WTC11 (cell line): Measurements from ENCODE around the gene LENEP. TPM values are rescaled to one million over a fixed set of nuclear protein-coding genes. Genes with fewer than 3 reads are reported as not detected.

Source experiments
- ATAC-seq: fragments of 200-7000 bp; cut with Tn5 transposase; 2 replicates; pipeline ENCODE4 v1.10.0; 2021; ENCODE audit warnings: mild to moderate bottlenecking, moderate library complexity
- CTCF ChIA-PET: fragments of 300-600 bp; sonication (Branson Sonifier 250); formaldehyde crosslinking; loops from one replicate; lab custom pipeline; 2021; ENCODE audit warnings: antibody characterized with exemption; lab: Charles Lee
- POLR2A ChIA-PET: fragments of 350-600 bp; sonication (Branson Sonifier 250); formaldehyde crosslinking; loops from one replicate; lab custom pipeline; 2021; ENCODE audit warnings: antibody characterized with exemption; lab: Charles Lee
- DNase-seq: peaks from one replicate; pipeline ENCODE4 v3.0.0; 2021; ENCODE audit warnings: low spot score
- H3K27ac Mint-ChIP-seq: 2 replicates; pipeline ENCODE4 v1.8.0; 2021; ENCODE audit warnings: mixed read lengths
- H3K27me3 Mint-ChIP-seq: 2 replicates; pipeline ENCODE4 v1.8.0; 2021; ENCODE audit warnings: low read depth, mild to moderate bottlenecking, moderate library complexity, mixed read lengths
- H3K36me3 Mint-ChIP-seq: 2 replicates; pipeline ENCODE4 v1.8.0; 2021; ENCODE audit warnings: mixed read lengths
- H3K4me1 Mint-ChIP-seq: 2 replicates; pipeline ENCODE4 v1.8.0; 2022; ENCODE audit warnings: mixed read lengths
- H3K4me3 Mint-ChIP-seq: 2 replicates; pipeline ENCODE4 v1.8.0; 2021; ENCODE audit warnings: mild to moderate bottlenecking, moderate library complexity, mixed read lengths
- H3K9me3 Mint-ChIP-seq: 2 replicates; pipeline ENCODE4 v1.8.0; 2021; ENCODE audit warnings: mixed read lengths
- CREB1 ChIP-seq: sonication (generic); formaldehyde crosslinking; IDR thresholded peaks from 2 replicates; pipeline ENCODE4 v1.8.0; 2023; ENCODE audit warnings: mild to moderate bottlenecking, missing genetic modification reagents
- ETV6 ChIP-seq: sonication (generic); formaldehyde crosslinking; IDR thresholded peaks from 2 replicates; pipeline ENCODE4 v1.8.1; 2022; ENCODE audit warnings: mild to moderate bottlenecking, missing genetic modification reagents
- HMGA2 ChIP-seq: fragments of 250-450 bp; sonication (Bioruptor Pico); IDR thresholded peaks from 2 replicates; pipeline ENCODE4 v1.4.0; 2021; ENCODE audit warnings: mild to moderate bottlenecking, moderate library complexity
- IRF2 ChIP-seq: sonication (generic); formaldehyde crosslinking; IDR thresholded peaks from 2 replicates; pipeline ENCODE4 v1.8.0; 2022; ENCODE audit warnings: low read depth, missing genetic modification reagents, borderline replicate concordance
- JAZF1 ChIP-seq: fragments of 250-450 bp; sonication (Bioruptor Pico); IDR thresholded peaks from 2 replicates; pipeline ENCODE4 v1.9.0; 2021; ENCODE audit warnings: moderate library complexity, mild to moderate bottlenecking, inconsistent platforms
- MYBL2 ChIP-seq: sonication (generic); formaldehyde crosslinking; IDR thresholded peaks from 2 replicates; pipeline ENCODE4 v1.8.1; 2023; ENCODE audit warnings: mild to moderate bottlenecking, moderate library complexity, missing genetic modification reagents
- NR3C1 ChIP-seq: sonication (generic); formaldehyde crosslinking; conservative IDR thresholded peaks from 2 replicates; pipeline ENCODE4 v1.8.1; 2023; ENCODE audit warnings: low read depth, mild to moderate bottlenecking, missing genetic modification reagents
- RELA ChIP-seq: sonication (generic); formaldehyde crosslinking; IDR thresholded peaks from 2 replicates; pipeline ENCODE4 v1.8.1; 2022; ENCODE audit warnings: missing genetic modification reagents, mild to moderate bottlenecking, borderline replicate concordance
- RORB ChIP-seq: fragments of 250-450 bp; sonication (Bioruptor Pico); IDR thresholded peaks from 2 replicates; pipeline ENCODE4 v1.9.0; 2021; ENCODE audit warnings: mild to moderate bottlenecking
- SMAD3 ChIP-seq: sonication (generic); formaldehyde crosslinking; IDR thresholded peaks from 2 replicates; pipeline ENCODE4 v1.8.0; 2022; ENCODE audit warnings: missing genetic modification reagents, mild to moderate bottlenecking, borderline replicate concordance
- SOX15 ChIP-seq: fragments of 250-450 bp; sonication (Bioruptor Pico); IDR thresholded peaks from 2 replicates; pipeline ENCODE4 v1.9.0; 2021; ENCODE audit warnings: mild to moderate bottlenecking
- TP53 ChIP-seq: sonication (generic); formaldehyde crosslinking; IDR thresholded peaks from 2 replicates; pipeline ENCODE4 v1.8.1; 2023; ENCODE audit warnings: mild to moderate bottlenecking, missing genetic modification reagents
- ZNF423 ChIP-seq: fragments of 250-450 bp; sonication (Bioruptor Pico); IDR thresholded peaks from 2 replicates; pipeline ENCODE4 v2.1.2; 2022; ENCODE audit warnings: mild to moderate bottlenecking, moderate library complexity
- total RNA-seq: library from RNA; stranded (reverse); gene quantifications from 3 replicates; pipeline ENCODE4 v1.2.3, GENCODE V29; 2021
- TF ChIP-seq, protein P1 (sequence below): sonication (generic); formaldehyde crosslinking; IDR thresholded peaks from 2 replicates; pipeline ENCODE4 v1.8.1; 2023; ENCODE audit warnings: mild to moderate bottlenecking, missing genetic modification reagents, borderline replicate concordance
- TF ChIP-seq, protein P2 (sequence below): sonication (generic); formaldehyde crosslinking; conservative IDR thresholded peaks from 2 replicates; pipeline ENCODE4 v1.8.1; 2022; ENCODE audit warnings: mild to moderate bottlenecking, missing genetic modification reagents
- TF ChIP-seq, protein P3 (sequence below): sonication (generic); formaldehyde crosslinking; IDR thresholded peaks from 2 replicates; pipeline ENCODE4 v1.8.1; 2023; ENCODE audit warnings: mild to moderate bottlenecking, missing genetic modification reagents
- TF ChIP-seq, protein P4 (sequence below): sonication (generic); formaldehyde crosslinking; conservative IDR thresholded peaks from 2 replicates; pipeline ENCODE4 v1.8.1; 2023; ENCODE audit warnings: mild to moderate bottlenecking, low read depth, missing genetic modification reagents, moderate library complexity
- TF ChIP-seq, protein P5 (sequence below): sonication (generic); formaldehyde crosslinking; IDR thresholded peaks from 2 replicates; pipeline ENCODE4 v1.8.1; 2023; ENCODE audit warnings: mild to moderate bottlenecking, missing genetic modification reagents, moderate library complexity
- TF ChIP-seq, protein P6 (sequence below): sonication (generic); formaldehyde crosslinking; IDR thresholded peaks from 2 replicates; pipeline ENCODE4 v1.8.0; 2023; ENCODE audit warnings: missing genetic modification reagents
- TF ChIP-seq, protein P7 (sequence below): fragments of 250-450 bp; sonication (Bioruptor Pico); conservative IDR thresholded peaks from 2 replicates; pipeline ENCODE4 v1.9.0; 2021; ENCODE audit warnings: mild to moderate bottlenecking
- TF ChIP-seq, protein P8 (sequence below): sonication (generic); formaldehyde crosslinking; IDR thresholded peaks from 2 replicates; pipeline ENCODE4 v1.8.0; 2022; ENCODE audit warnings: mild to moderate bottlenecking, missing genetic modification reagents

Gene LENEP
- total RNA-seq, 1 experiment from 2014 or later = 1.2 TPM

DNA sequence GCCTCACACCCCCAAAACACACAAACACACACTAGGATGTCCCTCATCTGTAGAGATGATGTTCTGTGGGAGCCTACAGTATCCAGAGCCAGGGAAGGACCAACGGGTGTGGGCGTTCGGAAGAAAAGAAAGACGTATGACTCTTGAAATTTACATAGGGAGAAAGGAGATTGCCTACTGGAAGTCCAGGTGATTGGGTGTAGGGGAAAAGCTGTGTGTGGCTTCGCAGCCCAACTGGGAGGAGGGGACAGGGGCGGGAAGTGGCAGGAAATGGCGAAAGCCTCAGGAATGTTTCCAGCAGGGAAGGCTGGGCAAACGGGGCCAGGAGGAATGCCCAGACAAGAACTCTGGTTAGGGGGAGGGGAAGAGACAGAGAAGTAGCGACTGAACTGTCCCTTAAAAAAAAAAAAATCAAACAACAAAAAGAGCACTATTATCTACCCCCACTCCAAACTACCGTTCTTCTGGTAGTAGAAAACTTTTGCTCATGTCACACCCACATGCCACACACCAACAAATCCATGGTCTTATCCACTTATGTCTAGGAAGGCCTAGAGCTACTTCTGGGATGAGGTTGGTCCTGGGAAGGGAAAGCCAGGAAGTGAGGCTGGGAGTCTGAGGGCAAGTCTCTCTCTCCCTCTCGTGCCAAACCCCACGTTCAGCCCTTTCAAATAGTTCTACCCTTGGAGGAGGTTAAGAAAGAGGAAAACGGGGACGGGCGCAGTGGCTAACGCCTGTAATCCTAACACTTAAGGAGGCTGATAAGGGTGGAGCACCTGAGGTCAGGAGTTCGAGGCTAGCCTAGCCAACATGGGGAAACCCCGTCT, 20.7 kb upstream of the LENEP start (continued):
- TF ChIP-seq, protein P1, sequence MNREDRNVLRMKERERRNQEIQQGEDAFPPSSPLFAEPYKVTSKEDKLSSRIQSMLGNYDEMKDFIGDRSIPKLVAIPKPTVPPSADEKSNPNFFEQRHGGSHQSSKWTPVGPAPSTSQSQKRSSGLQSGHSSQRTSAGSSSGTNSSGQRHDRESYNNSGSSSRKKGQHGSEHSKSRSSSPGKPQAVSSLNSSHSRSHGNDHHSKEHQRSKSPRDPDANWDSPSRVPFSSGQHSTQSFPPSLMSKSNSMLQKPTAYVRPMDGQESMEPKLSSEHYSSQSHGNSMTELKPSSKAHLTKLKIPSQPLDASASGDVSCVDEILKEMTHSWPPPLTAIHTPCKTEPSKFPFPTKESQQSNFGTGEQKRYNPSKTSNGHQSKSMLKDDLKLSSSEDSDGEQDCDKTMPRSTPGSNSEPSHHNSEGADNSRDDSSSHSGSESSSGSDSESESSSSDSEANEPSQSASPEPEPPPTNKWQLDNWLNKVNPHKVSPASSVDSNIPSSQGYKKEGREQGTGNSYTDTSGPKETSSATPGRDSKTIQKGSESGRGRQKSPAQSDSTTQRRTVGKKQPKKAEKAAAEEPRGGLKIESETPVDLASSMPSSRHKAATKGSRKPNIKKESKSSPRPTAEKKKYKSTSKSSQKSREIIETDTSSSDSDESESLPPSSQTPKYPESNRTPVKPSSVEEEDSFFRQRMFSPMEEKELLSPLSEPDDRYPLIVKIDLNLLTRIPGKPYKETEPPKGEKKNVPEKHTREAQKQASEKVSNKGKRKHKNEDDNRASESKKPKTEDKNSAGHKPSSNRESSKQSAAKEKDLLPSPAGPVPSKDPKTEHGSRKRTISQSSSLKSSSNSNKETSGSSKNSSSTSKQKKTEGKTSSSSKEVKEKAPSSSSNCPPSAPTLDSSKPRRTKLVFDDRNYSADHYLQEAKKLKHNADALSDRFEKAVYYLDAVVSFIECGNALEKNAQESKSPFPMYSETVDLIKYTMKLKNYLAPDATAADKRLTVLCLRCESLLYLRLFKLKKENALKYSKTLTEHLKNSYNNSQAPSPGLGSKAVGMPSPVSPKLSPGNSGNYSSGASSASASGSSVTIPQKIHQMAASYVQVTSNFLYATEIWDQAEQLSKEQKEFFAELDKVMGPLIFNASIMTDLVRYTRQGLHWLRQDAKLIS (CRISPR knock-in tag) = peak; percentile 52; the same call in 1 of the 2 replicates
- TF ChIP-seq SOX15 (CRISPR knock-in tag) = no peak
- TF ChIP-seq ZNF423 (CRISPR knock-in tag) = no peak
- TF ChIP-seq JAZF1 = no peak
- TF ChIP-seq CREB1 = no peak
- TF ChIP-seq RORB (CRISPR knock-in tag) = no peak
- TF ChIP-seq, protein P2, sequence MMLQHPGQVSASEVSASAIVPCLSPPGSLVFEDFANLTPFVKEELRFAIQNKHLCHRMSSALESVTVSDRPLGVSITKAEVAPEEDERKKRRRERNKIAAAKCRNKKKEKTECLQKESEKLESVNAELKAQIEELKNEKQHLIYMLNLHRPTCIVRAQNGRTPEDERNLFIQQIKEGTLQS (CRISPR knock-in tag) = no peak
- no peak for TF ChIP-seq NR3C1 (CRISPR knock-in tag)
- TF ChIP-seq, protein P3, sequence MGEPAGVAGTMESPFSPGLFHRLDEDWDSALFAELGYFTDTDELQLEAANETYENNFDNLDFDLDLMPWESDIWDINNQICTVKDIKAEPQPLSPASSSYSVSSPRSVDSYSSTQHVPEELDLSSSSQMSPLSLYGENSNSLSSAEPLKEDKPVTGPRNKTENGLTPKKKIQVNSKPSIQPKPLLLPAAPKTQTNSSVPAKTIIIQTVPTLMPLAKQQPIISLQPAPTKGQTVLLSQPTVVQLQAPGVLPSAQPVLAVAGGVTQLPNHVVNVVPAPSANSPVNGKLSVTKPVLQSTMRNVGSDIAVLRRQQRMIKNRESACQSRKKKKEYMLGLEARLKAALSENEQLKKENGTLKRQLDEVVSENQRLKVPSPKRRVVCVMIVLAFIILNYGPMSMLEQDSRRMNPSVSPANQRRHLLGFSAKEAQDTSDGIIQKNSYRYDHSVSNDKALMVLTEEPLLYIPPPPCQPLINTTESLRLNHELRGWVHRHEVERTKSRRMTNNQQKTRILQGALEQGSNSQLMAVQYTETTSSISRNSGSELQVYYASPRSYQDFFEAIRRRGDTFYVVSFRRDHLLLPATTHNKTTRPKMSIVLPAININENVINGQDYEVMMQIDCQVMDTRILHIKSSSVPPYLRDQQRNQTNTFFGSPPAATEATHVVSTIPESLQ (CRISPR knock-in tag) = no peak
- no peak for TF ChIP-seq IRF2
- TF ChIP-seq ETV6 = peak; percentile 81
- no peak for TF ChIP-seq MYBL2 (CRISPR knock-in tag)
- no peak for TF ChIP-seq TP53
- TF ChIP-seq, protein P4, sequence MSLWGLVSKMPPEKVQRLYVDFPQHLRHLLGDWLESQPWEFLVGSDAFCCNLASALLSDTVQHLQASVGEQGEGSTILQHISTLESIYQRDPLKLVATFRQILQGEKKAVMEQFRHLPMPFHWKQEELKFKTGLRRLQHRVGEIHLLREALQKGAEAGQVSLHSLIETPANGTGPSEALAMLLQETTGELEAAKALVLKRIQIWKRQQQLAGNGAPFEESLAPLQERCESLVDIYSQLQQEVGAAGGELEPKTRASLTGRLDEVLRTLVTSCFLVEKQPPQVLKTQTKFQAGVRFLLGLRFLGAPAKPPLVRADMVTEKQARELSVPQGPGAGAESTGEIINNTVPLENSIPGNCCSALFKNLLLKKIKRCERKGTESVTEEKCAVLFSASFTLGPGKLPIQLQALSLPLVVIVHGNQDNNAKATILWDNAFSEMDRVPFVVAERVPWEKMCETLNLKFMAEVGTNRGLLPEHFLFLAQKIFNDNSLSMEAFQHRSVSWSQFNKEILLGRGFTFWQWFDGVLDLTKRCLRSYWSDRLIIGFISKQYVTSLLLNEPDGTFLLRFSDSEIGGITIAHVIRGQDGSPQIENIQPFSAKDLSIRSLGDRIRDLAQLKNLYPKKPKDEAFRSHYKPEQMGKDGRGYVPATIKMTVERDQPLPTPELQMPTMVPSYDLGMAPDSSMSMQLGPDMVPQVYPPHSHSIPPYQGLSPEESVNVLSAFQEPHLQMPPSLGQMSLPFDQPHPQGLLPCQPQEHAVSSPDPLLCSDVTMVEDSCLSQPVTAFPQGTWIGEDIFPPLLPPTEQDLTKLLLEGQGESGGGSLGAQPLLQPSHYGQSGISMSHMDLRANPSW = no peak
- TF ChIP-seq, protein P5, sequence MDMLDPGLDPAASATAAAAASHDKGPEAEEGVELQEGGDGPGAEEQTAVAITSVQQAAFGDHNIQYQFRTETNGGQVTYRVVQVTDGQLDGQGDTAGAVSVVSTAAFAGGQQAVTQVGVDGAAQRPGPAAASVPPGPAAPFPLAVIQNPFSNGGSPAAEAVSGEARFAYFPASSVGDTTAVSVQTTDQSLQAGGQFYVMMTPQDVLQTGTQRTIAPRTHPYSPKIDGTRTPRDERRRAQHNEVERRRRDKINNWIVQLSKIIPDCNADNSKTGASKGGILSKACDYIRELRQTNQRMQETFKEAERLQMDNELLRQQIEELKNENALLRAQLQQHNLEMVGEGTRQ = no peak

DNA sequence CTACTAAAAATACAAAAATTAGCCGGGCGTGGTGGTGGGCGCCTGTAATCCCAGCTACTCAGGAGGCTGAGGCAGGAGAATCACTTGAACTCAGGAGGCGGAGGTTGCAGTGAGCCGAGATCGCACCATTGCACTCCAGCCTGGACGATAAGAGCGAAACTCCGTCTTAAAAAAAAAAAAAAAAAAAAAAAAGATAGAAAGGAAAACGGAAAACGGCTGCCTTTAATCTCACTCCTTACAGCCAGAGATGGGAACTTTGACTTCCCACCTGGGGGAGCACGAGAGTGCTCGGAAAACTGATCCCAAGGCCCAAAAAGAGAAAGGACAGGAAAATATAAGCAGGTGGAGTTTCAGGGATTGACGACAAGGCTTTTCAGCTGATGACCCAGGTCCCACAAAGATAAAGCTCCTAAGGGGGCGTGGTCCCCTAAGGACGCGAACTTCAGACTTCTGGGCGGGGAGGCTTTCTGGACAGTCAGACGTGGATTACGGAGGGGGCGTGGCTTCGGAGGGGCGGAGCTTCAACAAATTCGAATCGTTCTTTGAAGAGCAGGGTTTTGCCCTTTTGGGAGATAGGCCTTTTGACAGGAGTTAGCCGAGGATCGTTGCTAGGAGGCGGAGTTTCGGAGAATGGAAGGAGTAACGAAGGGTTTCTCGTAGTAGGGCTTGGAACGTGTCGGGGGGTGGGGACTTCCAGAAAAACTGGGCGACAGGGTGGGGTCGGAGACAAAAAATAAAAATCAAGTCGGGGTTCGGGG, 19.9 kb upstream of the LENEP start:
- POLR2A ChIA-PET = interaction anchor here (0.7 to 7.3 kb wide), 19 partner anchors 9 to 338 kb away, joined by 3 to 176 read pairs (median 5); partner anchors contain the start of genes FLAD1, KCNN3, KRTCAP2 and LENEP
- no peaks in the 10 kb centered on the region for H3K27me3 Mint-ChIP-seq
- ATAC-seq (peak; percentile 1), DNase-seq (peak; percentile 100)
- CTCF ChIA-PET = interaction anchor here (0.7 to 8.3 kb wide), 15 partner anchors 9 to 362 kb away, joined by 3 to 176 read pairs (median 5); partner anchors contain the start of genes EFNA4, FLAD1, KCNN3 and LENEP
- no peak overlapping the region for H3K4me3 Mint-ChIP-seq
- H3K4me1 Mint-ChIP-seq = peaks cover 35% of the 10 kb centered on the region
- no peaks in the 10 kb centered on the region for H3K9me3 Mint-ChIP-seq
- no peak overlapping the region for H3K27ac Mint-ChIP-seq
- H3K36me3 Mint-ChIP-seq = peaks cover 9% of the 10 kb centered on the region
- TF ChIP-seq, protein P6, sequence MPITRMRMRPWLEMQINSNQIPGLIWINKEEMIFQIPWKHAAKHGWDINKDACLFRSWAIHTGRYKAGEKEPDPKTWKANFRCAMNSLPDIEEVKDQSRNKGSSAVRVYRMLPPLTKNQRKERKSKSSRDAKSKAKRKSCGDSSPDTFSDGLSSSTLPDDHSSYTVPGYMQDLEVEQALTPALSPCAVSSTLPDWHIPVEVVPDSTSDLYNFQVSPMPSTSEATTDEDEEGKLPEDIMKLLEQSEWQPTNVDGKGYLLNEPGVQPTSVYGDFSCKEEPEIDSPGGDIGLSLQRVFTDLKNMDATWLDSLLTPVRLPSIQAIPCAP (CRISPR knock-in tag) = no peak
- TF ChIP-seq, protein P7, sequence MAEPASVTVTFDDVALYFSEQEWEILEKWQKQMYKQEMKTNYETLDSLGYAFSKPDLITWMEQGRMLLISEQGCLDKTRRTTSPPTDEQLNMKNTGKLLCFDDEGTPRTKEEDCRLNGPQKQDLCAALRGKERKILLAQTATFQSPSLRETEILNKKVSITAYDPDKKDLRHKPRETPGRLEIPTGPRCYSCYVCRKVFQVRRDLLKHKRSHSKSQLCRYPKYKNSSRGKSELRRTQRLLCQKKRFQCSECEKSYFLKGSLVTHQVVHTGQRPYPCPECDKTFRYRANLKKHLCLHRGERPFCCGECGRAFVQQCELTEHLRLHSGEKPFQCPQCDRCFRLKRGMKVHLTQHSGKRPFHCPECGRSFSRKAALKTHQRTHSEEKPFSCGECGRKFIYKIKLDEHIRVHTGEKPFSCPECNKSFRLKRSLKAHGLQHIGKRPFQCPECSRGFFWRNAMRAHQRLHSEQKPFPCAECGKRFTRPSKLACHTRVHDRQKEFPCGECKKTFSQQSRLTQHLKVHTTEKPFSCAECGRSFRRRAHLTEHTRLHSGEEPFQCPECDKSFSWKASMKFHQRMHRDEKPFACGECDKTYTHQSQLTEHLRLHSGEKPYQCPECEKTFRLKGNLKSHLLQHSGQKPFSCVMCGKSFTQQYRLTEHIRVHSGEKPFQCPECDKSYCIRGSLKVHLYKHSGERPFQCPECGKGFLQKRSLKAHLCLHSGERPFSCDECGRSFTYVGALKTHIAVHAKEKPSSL (CRISPR knock-in tag) = no peak
- TF ChIP-seq MYBL2 (CRISPR knock-in tag) (no peak), JAZF1 (no peak), RELA (no peak), NR3C1 (CRISPR knock-in tag) (no peak), HMGA2 (no peak), SMAD3 (CRISPR knock-in tag) (no peak)
- TF ChIP-seq, protein P8, sequence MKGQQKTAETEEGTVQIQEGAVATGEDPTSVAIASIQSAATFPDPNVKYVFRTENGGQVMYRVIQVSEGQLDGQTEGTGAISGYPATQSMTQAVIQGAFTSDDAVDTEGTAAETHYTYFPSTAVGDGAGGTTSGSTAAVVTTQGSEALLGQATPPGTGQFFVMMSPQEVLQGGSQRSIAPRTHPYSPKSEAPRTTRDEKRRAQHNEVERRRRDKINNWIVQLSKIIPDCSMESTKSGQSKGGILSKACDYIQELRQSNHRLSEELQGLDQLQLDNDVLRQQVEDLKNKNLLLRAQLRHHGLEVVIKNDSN (CRISPR knock-in tag) = 0 out of 2 replicates have a peak, but pooled peaks have one; percentile 13
